Measurements from ENCODE around the gene BPIFB3. TPM values are rescaled to one million over a fixed set of nuclear protein-coding genes. Genes with fewer than 3 reads are reported as not detected.

Gene BPIFB3
- total RNA-seq, 3 donors from 2014 or later (not counting 1 experiment from before 2014, with no cell fraction given), result not detected

DNA sequence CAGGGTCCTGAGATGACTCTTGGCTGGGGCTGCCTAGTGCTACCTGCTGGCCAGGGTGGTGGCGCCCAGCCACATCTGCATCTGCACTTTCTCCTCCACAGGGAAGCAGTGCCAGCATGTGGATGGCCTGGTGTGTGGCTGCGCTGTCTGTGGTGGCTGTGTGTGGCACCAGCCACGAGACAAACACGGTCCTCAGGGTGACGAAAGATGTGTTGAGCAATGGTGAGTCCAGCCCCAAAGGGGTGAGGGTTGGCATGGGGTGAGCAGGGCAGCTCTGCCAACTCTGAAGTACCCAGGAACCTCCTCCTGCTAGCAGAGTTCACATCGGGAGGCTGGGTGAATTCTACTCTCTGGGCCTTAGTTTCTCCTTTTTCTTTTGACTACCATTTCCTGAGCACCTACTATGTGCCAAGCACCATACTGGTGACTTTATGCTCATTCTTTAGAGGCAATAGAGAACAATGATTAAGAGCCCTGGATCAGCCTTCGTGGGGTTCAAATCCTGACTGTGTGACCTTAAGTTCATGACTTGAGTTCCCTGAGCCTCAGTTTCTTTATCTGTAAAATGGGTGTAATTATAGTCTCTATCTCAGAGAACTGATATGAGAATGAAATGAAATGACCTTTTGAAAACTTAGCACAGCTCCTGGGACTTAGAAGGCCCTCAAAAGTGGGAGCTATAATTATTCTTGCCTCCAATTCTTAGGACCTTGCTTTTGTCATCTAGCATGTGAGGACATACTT, 27.9 kb downstream of the BPIFB3 start:
- intact Hi-C loops (cut with micrococcal nuclease), result no loop called here
- no peaks in the 10 kb centered on the region for H3K36me3 Mint-ChIP-seq
- H3K27me3 Mint-ChIP-seq (ENCODE audit: low read depth in 2 of 2), result no peaks in the 10 kb centered on the region
- no peak overlapping the region for H3K27ac Mint-ChIP-seq
- no peak for DNase-seq
- 90% methylated on average over 7 of the region's 7 CpGs for WGBS (ENCODE audit: insufficient coverage)
- ATAC-seq, result no peak
- H3K4me1 ChIP-seq (ENCODE audit: control insufficient read depth, insufficient read depth, low read length), result no peaks in the 10 kb centered on the region
- no peaks in the 10 kb centered on the region for H3K36me3 ChIP-seq (ENCODE audit: control insufficient read depth, insufficient read depth, low read length)
- no peak overlapping the region for H3K27ac ChIP-seq (ENCODE audit: low read length)
- H3K9me3 Mint-ChIP-seq, result no peaks in the 10 kb centered on the region
- H3K4me3 Mint-ChIP-seq, result no peak overlapping the region
- no peak overlapping the region for H3K4me3 ChIP-seq (ENCODE audit: low read length)
- H3K9me3 ChIP-seq (ENCODE audit: control insufficient read depth, insufficient read depth, low read length), result no peaks in the 10 kb centered on the region
- H3K27me3 ChIP-seq (ENCODE audit: control insufficient read depth, insufficient read depth, low read length), result no peaks in the 10 kb centered on the region
- no peaks in the 10 kb centered on the region for H3K4me1 Mint-ChIP-seq
- no peak for TF ChIP-seq CTCF (IDR thresholded peaks at IDR 0.05)

- Histone ChIP-seq H3K36me3 (ENCODE audit: control insufficient read depth, insufficient read depth, low read length) (no peaks in the 10 kb centered on the region), H3K27ac (ENCODE audit: low read length) (no peak overlapping the region), H3K9me3 (ENCODE audit: control insufficient read depth, insufficient read depth, low read length) (no peaks in the 10 kb centered on the region), H3K4me3 (ENCODE audit: low read length) (no peak overlapping the region), H3K27me3 (ENCODE audit: control insufficient read depth, insufficient read depth, low read length) (no peaks in the 10 kb centered on the region), H3K4me1 (ENCODE audit: control insufficient read depth, insufficient read depth, low read length) (no peaks in the 10 kb centered on the region)
- DNase-seq, result no peak
- no peak overlapping the region for H3K4me3 Mint-ChIP-seq
- TF ChIP-seq CTCF (IDR thresholded peaks at IDR 0.05), result no peak
- no peaks in the 10 kb centered on the region for H3K36me3 Mint-ChIP-seq
- H3K9me3 Mint-ChIP-seq, result no peaks in the 10 kb centered on the region
- no peak for ATAC-seq
- intact Hi-C loops (cut with micrococcal nuclease), result no loop called here
- 85% methylated on average over 6 of the region's 6 CpGs for WGBS (ENCODE audit: insufficient coverage)
- H3K27ac Mint-ChIP-seq, result no peak overlapping the region
- H3K4me1 Mint-ChIP-seq, result no peaks in the 10 kb centered on the region
- no peaks in the 10 kb centered on the region for H3K27me3 Mint-ChIP-seq (ENCODE audit: low read depth in 2 of 2)
These were observed 28.8 kb downstream of the BPIFB3 start for GRCh38 chr20:33082546-33082945.

DNA sequence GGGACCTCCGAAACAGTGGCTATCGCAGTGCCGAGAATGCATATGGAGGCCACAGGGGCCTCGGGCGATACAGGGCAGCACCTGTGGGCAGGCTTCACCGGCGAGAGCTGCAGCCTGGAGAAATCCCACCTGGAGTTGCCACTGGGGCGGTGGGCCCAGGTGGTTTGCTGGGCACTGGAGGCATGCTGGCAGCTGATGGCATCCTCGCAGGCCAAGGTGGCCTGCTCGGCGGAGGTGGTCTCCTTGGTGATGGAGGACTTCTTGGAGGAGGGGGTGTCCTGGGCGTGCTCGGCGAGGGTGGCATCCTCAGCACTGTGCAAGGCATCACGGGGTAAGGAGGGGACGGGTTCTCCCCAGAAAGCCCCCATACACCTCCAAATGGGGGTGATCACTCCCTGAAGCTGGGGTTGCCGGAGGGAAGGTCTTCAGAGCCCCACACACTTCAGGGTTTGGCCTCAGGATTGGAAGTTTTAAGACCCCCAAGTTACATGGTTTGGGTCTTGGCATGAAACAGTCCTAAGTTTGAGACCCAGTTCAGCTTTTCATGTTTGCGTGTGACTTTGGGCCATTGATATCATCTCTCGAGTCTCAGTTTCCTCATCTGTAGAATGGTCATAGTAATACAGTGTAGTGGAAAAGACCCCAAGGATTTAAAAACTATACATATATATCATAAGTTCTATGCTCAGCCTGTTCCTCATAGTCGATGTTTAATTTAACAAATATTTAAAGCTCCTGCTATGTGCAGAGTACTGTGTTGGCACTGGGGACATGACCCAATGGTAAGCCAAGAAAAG, 30.0 kb downstream of the BPIFB3 start:
- no peaks in the 10 kb centered on the region for H3K27me3 ChIP-seq (ENCODE audit: control insufficient read depth, insufficient read depth, low read length)
- Mint-ChIP-seq H3K27me3 (ENCODE audit: low read depth in 2 of 2) (no peaks in the 10 kb centered on the region), H3K9me3 (no peaks in the 10 kb centered on the region), H3K4me3 (no peak overlapping the region), H3K4me1 (no peaks in the 10 kb centered on the region), H3K36me3 (no peaks in the 10 kb centered on the region), H3K27ac (no peak overlapping the region)
- TF ChIP-seq CTCF (IDR thresholded peaks at IDR 0.05), result no peak
- intact Hi-C loops (cut with micrococcal nuclease), result no loop called here
- H3K4me3 ChIP-seq (ENCODE audit: low read length), result no peak overlapping the region
- DNase-seq, result no peak
- WGBS (ENCODE audit: insufficient coverage), result 94% methylated on average over 19 of the region's 20 CpGs
- H3K9me3 ChIP-seq (ENCODE audit: control insufficient read depth, insufficient read depth, low read length), result no peaks in the 10 kb centered on the region
- H3K4me1 ChIP-seq (ENCODE audit: control insufficient read depth, insufficient read depth, low read length), result no peaks in the 10 kb centered on the region
- H3K36me3 ChIP-seq (ENCODE audit: control insufficient read depth, insufficient read depth, low read length), result no peaks in the 10 kb centered on the region
- no peak for ATAC-seq
- no peak overlapping the region for H3K27ac ChIP-seq (ENCODE audit: low read length)

Data from natural killer cell (primary cell).